Upper lobe of left lung (tissue), 4 donors: ENCODE results near the gene GTPBP2.

ENCODE experiments used
- POLR2A ChIP-seq, 4 donors: fragments of 450-650 bp; IDR thresholded peaks; one replicate each; pipeline ENCODE4 v1.5.1; 2016 to 2017; ENCODE audit warnings: antibody characterized with exemption in 4 of 4, mild to moderate bottlenecking in 2 of 4
- TF ChIP-seq, protein P1 (sequence below), 6 experiments: fragments of 450-650 bp in 4 of 6; fragments of 200-600 bp in 2 of 6; sonication (generic) in 2 of 6; IDR thresholded peaks; one replicate each; pipeline ENCODE4 v1.5.1; 2016 to 2019; ENCODE audit warnings: antibody characterized with exemption in 6 of 6

DNA sequence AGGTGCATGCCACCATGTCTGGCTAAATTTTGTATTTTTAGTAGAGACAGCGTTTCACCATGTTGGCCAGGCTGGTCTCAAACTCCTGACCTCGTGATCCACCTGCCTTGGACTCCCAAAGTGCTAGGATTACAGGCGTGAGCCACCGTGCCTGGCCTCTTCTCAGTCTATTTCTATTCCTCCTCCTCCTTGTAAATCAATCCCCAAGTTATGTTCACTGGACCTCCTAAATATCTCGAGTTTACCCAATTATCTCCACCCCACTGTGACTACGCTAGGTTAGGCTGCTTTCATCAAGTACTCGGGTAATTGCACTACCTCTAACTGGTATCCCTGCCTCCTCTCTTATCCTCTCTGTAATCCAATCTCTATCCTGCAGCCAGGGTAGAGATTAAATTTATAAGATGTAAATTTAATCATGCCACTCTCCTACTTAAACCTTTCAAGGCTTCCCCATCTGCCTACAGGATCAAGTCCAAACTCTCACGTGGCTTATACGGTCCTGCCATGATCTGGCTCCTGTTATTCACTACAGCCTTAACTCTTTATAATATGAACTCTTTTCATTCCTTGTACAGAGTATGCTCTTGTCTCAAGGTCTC lies 5.7 kb upstream of the GTPBP2 start:
- TF ChIP-seq POLR2A (IDR thresholded peaks at IDR 0.05) = no peak
- TF ChIP-seq, protein P1, sequence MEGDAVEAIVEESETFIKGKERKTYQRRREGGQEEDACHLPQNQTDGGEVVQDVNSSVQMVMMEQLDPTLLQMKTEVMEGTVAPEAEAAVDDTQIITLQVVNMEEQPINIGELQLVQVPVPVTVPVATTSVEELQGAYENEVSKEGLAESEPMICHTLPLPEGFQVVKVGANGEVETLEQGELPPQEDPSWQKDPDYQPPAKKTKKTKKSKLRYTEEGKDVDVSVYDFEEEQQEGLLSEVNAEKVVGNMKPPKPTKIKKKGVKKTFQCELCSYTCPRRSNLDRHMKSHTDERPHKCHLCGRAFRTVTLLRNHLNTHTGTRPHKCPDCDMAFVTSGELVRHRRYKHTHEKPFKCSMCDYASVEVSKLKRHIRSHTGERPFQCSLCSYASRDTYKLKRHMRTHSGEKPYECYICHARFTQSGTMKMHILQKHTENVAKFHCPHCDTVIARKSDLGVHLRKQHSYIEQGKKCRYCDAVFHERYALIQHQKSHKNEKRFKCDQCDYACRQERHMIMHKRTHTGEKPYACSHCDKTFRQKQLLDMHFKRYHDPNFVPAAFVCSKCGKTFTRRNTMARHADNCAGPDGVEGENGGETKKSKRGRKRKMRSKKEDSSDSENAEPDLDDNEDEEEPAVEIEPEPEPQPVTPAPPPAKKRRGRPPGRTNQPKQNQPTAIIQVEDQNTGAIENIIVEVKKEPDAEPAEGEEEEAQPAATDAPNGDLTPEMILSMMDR (IDR thresholded peaks at IDR 0.05) = no peak
